ENCODE results near the gene SIGMAR1. TPM values are rescaled to one million over a fixed set of nuclear protein-coding genes. Genes with fewer than 3 reads are reported as not detected.

The SIGMAR1 gene
- total and polyA plus RNA-seq, 10 donors: 19.4 to 39.7 (median 27.6) TPM

DNA sequence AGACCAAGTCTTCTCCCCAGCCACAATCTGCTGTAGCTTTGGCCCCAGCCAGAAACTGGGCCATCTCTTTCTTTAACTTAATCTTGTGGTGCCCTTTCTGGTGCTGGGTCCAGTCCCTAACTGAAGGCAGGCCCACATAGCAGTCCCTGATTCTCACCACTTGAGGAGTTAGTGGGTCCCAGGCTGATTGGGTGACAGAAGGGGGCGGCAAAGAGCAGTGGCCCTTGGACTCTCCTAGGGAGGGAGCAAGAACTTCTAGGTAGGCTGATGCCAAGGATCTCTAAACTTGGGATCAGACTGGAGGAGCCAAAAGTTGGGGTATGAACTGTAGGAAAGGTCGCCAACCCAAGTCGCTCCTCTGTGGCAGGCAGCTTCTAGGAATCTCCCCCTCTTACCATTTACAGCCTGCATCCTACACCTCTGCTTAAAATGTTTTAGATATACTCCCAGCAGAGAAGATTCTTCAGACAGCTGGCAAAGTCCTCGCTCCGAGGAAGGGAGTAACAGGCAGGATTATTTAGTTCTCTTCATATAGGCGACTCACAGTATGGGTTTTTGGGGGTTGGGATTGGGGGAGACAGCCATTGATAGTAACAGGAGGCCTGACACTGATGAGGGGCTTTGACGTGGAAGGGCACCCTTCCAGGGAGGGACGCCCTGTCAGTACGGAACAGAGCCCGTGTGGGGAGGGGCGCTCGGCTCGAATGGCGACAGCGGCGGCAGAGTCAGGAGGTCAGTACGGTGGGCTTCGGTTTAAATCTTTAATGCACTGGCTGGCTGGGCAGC lies 26.9 kb upstream of the SIGMAR1 start:
- peak overlapping the region; percentile 82 to 98 (median 97) for H3K27ac ChIP-seq
- peaks cover 0 to 37% (median 4%) of the 10 kb centered on the region in 6 donors for H3K36me3 ChIP-seq
- H3K4me1 ChIP-seq: peaks cover 3 to 46% (median 21%) of the 10 kb centered on the region in 6 donors
- peak overlapping the region; percentile 45 to 76 (median 60) for H3K4me3 ChIP-seq
- 9 to 19% (median 15%) methylated on average over 18 of the region's 18 CpGs for WGBS, 5 donors
- TF ChIP-seq POLR2A (IDR thresholded peaks at IDR 0.05) (no peak), POLR2AphosphoS5 (IDR thresholded peaks at IDR 0.05) (no peak)
- TF ChIP-seq, protein P1, sequence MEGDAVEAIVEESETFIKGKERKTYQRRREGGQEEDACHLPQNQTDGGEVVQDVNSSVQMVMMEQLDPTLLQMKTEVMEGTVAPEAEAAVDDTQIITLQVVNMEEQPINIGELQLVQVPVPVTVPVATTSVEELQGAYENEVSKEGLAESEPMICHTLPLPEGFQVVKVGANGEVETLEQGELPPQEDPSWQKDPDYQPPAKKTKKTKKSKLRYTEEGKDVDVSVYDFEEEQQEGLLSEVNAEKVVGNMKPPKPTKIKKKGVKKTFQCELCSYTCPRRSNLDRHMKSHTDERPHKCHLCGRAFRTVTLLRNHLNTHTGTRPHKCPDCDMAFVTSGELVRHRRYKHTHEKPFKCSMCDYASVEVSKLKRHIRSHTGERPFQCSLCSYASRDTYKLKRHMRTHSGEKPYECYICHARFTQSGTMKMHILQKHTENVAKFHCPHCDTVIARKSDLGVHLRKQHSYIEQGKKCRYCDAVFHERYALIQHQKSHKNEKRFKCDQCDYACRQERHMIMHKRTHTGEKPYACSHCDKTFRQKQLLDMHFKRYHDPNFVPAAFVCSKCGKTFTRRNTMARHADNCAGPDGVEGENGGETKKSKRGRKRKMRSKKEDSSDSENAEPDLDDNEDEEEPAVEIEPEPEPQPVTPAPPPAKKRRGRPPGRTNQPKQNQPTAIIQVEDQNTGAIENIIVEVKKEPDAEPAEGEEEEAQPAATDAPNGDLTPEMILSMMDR (IDR thresholded peaks at IDR 0.05 in 8 of 11, conservative IDR thresholded peaks at IDR 0.05 in 3 of 11): peak in 10 of 11 experiments; percentile 30 to 86 (median 77)
- intact Hi-C loops (cut with DNase I; ENCODE audit: low total_unique reads): no loop called here
- H3K27me3 ChIP-seq (replicated peaks in 1 of 7): no peaks in the 10 kb centered on the region
- DNase-seq: peak; percentile 85
- H3K9me3 ChIP-seq: peaks cover 0 to 4% (median 3%) of the 10 kb centered on the region in 8 donors

DNA sequence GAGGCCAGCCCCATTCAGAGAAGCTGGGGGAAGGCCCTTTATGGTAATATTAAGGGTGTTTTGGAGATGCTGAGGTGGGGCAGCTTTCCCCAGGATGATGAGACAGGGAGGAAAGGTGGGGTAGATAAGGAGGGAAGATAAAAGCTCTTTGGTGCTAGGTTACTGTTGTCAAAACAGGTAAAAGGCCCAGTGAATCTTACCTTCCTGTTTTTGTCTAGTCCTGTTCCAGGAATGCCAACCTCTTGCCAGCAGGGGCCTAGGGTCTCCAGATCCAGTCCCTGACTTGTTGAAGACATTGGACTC lies 25.7 kb upstream of the SIGMAR1 start:
- H3K36me3 ChIP-seq: peaks cover 0 to 31% (median 4%) of the 10 kb centered on the region in 6 donors
- no peaks in the 10 kb centered on the region for H3K9me3 ChIP-seq
- intact Hi-C loops (cut with DNase I; ENCODE audit: low total_unique reads): no loop called here
- H3K4me3 ChIP-seq: no peak overlapping the region
- H3K27ac ChIP-seq: peak overlapping the region in 2 of 8 donors; percentile 97 to 98
- TF ChIP-seq, protein P1 (IDR thresholded peaks at IDR 0.05 in 8 of 11, conservative IDR thresholded peaks at IDR 0.05 in 3 of 11): no peak
- TF ChIP-seq POLR2AphosphoS5 (IDR thresholded peaks at IDR 0.05): no peak
- no peak for TF ChIP-seq POLR2A (IDR thresholded peaks at IDR 0.05)
- no peak for DNase-seq
- no peaks in the 10 kb centered on the region for H3K27me3 ChIP-seq (replicated peaks in 1 of 7)
- H3K4me1 ChIP-seq: peaks cover 3 to 46% (median 21%) of the 10 kb centered on the region in 6 donors

DNA sequence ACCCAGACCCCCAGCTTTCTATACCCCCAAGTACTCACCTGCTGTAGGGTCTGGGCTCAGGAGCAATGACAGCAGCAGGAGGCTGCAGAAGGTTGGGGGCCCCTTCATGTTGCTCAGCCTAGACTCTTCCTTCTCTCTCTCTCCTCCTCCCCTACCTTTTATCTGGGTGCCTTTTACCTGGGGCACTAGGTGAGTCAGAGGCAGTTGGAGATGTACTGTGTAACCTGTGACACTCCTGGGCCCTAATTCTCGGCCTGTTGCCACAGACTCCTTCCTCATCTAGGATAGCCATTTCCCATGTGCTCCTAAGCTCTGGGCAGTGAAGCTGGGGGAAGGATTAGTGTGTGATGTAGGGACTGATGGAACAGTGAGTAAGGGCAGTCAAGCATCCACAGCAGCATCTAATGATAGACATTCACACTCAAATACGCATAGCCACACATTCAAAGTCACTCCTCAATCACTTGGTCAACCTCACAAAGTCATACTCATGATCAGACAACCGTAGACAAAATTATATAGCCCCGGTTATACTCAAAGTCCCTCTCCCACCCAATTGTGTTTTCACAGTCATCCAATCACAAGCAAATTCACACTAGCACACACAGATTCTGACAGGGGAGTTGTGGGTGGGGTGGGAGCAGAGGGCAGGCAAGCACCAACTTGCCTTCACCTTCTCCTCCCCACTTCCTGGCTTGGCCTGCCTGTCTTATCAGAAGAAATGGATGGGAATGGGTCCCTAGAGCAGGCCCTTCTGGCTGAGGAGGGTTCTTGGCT lies 25.1 kb upstream of the SIGMAR1 start, which contains the start of gene CCL27:
TSS of gene CCL27 (minus strand) at position 132 of the 777 bp plus-strand sequence. CDS start at position 108, 24 bp downstream.
- DNase-seq: no peak
- Histone ChIP-seq H3K36me3 (peaks cover 0 to 26% (median 4%) of the 10 kb centered on the region in 6 donors), H3K27ac (peak within 1 kb of the TSS in 2 of 8 donors; percentile 97 to 98), H3K4me3 (no peak within 1 kb of the TSS), H3K9me3 (no peaks in the 10 kb centered on the region), H3K27me3 (replicated peaks in 1 of 7) (no peaks in the 10 kb centered on the region), H3K4me1 (peaks cover 3 to 46% (median 21%) of the 10 kb centered on the region in 6 donors)
- no peak for TF ChIP-seq POLR2A (IDR thresholded peaks at IDR 0.05)
- TF ChIP-seq, protein P1 (IDR thresholded peaks at IDR 0.05 in 8 of 11, conservative IDR thresholded peaks at IDR 0.05 in 3 of 11): no peak
- no peak for TF ChIP-seq POLR2AphosphoS5 (IDR thresholded peaks at IDR 0.05)
- intact Hi-C loops (cut with DNase I; ENCODE audit: low total_unique reads): no loop called here
- 87 to 96% (median 93%) methylated on average over 4 of the region's 4 CpGs for WGBS, 5 donors

Data from spleen (tissue), 11 donors.